NK-92 (cell line): ENCODE data around the gene THOC6.
"Not testable (repeated sequence)": the region's sequence is repeated elsewhere in the genome, so short reads cannot be mapped to it uniquely, and the experiment has no call there.

Experiments
- DNase-seq: peaks from one replicate; lab custom pipeline; 2025; ENCODE audit not compliant: unreplicated experiment; lab: John Stamatoyannopoulos, UW

Gene THOC6

DNA sequence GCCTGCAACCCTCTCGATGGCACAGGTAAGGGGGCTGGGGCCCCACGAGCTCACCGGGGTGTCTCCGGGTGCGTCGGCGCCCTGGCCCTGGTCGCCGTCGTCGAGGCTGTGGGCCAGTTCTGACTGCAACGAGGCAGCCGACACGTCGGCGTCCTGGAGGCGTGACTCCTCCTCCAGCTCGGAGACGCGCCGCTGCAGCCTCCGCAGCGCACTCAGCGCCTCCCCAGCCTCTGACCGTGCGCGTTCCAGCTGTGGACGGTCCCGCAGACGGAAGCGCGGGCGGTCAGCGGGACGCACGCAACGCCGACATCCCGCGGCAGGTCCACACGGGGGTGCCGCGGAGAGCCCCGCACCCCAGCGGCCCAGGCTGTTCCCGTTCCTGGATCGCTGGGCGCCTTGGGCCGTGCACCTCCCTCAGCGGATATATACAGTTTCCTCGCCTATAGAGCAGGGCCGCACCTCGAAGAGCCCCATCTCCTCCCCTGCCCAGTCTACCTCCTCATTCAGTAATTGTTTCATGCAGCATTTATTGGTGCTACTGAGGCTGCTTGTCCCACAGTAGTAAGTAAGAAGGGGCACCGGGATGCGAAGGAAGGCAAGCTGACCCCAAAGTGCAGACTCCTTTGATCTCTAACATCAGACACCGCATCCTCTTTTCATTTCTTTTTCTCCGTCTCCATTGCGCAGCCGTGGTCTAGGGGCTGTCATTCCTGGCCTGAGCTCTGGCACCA lies 5.8 kb downstream of the THOC6 start:
- no peak for DNase-seq

DNA sequence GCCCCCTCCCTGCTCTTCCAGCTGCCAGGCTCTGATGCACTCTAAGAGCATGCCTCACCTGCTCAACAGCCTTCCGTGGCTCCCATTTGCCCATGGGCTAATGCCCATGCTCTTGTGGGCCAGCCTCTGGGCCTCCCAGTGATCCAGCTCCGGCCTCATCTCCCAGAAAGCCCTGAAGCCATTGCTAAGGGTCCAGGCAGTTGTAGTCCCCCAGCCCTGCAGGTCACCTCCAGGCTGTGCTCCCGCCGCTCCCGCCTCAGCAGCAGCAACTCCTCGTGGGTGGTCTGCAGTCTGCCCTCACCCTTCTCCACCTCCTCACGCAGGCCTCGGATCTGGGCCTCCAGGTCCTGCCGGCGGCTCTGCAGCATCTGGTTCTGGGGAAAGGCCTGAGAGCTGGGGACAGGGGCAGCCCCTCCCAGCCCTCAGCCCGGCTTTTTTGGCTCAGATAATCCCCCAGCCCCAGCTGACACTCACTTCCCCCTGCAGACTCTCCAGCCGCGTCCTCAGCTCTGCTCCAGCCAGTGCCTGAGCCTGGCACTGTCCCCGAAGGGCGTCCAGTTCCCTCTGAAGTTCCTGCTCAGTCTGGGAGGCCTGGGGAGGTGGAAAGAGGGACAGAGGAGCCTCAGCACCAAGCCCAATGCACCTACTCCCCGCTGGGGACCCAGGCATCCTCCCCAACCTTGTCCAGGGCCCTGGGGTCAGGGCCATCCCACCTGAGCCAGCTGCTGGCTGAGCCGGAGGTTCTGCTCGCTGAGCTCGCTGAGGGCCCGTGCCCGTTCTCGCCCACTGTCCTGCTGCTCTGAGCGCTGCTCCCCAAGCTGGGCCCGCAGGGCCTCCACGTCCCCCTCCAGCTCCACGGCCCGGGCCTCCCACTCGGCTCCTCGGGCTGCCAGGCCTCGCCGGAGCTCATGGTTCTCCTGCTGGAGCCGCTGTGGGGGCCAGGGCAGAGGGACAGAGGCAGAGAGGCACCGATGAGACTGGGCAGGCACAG lies 6.7 kb downstream of the THOC6 start:
- DNase-seq = no peak

DNA sequence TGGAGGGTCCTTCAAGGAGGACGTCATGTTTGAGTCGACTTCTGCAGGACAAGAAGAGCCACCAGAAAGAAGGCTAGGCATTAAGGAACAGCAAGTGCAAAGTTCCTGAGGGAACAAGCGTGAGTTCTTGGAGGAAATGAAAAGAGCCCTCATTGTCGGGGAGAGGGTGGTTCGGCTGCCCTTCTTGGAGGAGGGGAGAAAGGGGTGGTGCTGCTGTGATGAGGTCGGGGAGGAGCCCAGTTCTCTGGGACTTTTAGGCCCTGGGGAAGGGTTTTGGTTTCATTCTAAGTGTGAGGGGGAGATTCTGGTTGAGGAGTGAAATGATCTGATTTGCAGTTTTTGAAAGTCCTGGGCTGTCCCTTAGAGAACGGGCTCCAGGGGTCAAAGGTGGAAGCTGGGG lies 8.8 kb downstream of the THOC6 start:
- DNase-seq = no peak

DNA sequence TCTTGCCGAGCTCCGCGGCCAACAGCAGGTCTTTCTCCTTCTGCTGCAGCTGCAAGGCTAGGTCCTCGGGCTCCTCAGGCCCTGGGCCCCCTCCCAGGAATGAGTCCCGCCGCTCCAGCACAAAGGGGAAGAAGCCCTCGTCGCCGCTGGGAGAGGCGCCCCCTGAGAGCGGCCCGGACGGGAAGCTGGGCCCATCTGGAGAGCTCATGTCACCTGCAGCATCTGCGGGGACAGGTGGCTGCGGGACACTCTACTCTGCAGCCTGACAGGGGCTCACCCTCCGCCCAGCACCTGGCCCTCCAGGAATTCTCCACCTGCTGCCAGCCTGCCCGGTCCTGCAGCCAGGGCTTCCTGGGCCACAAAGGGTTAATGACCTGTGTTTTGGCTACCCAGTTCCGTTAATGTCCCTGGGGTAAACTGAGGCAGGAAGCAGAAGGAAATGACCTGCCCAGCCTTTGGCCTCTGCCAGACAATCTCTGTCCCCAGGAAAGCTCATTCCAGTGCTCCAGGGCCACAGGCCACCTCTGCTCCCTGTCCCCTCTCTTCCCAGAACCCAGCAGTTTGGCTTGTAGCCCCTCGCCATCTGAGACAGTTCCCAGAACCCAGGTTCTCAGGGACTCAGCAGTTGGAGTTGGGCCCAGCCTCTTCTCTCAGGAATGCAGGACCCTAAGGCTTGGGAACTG lies 11.6 kb downstream of the THOC6 start:
- DNase-seq = no peak

DNA sequence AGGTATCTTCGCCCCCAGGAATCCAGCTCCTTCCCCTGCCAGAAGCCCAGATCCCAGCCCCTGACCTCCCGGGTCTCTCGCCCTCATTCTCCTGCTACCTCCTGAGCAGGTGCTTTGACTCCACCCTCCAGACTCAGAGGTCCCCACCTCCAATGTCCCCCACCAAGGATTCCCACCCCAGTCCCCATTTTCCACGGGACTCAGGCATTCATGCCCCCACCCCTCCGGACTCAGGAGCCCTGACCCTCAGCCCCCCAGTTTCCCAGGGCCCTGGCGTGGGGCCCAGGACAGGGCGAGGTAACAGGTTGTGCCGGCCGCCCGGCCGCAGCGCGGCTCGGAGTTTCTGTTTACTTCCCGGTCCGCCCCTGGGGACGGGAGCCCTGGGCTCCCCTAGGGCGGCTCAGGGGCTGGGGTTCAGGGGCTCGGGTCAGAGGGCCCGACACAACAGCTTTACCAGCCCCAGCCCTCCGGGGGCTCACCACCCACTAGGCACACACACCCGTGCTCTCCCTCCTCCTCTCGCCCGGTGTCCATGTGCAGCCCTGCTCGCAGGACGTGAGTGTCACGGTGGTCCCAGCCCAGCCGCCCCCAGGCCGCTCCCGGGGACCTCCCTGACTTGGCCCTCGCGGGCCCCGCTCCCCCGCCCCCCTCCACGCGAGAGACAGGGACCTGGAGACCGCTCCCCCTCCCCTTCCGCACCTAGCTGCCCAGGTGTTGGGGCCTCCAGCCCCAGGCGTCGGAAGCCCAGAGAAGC lies 12.3 kb downstream of the THOC6 start:
- DNase-seq = no peak

DNA sequence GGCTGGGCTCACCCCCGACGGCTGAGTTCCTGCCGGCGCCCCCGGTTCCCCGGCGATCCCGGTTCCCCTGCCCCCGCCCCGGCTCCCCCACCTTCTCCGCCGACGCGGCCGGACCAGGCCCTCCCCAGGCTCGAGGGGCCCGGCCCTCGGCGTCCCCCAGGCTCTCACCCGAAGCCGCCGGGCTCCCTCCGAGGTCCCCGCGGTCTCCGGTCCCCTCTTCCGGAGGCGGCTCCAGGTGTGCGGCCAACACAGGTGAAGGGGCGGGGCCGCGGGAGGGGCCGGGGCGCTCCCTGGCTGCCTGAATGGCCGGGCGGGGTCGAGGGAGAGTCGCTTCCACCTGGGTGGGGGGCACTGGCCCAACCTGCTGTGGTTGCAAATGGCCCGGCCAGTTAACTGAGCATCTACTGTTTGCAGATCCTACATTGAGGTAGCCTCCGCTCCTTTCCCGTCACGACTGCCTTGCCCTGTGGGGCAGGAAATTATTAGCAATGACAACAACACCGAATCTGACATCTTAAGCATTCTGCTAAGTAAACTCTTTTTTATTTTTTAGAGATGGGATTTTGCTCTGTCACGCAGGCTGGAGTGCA lies 13.0 kb downstream of the THOC6 start, which contains the start of gene BICDL2:
BICDL2 (minus strand) TSS at position 219 of the 590 bp plus-strand sequence. CDS start 1,448 bp downstream, outside the sequence.
- no peak for DNase-seq

DNA sequence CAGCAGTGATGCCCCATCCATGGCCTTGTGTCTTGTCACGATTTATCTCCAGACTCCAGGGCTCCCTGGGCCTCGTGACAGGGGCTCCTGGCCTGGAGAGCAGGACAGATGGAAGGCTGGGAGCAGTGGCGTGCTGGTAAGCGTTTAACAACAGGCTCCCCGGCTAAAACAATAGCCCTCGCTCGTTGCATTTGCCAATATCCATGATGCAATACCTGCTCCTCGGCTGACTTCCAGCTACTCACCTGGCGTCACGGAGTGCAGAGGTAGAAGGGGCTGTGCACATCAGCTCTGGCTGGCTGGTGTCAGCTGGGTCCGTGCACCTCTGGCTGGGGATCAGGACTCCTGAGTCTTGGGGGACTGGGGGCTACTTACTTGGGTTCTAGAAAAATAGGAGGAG lies 14.4 kb downstream of the THOC6 start:
- no peak for DNase-seq

DNA sequence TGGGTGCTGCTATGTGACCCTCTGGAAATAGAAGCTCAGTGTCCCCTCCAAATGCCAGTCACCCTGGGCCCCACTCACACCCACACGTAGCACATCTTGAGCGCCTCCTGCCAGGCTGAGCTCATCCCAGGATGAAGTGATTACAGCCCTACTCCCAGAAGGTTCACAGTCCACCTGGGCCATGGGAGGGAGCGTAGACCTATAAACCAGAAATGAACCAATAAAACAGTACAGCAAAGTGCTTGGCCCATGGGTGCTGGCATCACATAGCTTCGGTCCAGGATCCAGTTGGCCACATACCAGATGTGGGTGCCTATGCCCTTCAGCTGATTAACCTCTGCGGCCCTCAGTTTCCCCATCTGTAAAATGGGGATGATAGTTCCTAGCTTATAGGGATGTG lies 15.1 kb downstream of the THOC6 start:
- DNase-seq = no peak

DNA sequence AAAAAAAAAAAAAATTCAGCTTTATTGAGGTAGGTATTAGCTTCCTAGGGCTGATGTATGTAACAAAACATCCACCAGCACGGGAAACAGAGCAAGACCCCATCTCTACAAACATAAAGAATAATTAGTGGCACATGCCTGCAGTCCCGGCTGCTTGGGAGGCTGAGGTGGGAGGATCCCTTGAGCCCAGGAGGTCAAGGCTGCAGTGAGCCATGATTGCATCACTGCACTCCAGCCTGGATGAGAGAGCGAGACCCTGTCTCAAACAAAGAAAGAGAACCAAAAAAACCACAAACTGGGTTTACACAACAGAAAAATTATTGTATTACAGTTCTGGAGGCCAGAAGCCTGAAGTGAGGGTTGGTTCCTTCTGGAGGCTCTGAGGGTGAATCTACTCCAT lies 18.5 kb downstream of the THOC6 start:
- DNase-seq = no peak

DNA sequence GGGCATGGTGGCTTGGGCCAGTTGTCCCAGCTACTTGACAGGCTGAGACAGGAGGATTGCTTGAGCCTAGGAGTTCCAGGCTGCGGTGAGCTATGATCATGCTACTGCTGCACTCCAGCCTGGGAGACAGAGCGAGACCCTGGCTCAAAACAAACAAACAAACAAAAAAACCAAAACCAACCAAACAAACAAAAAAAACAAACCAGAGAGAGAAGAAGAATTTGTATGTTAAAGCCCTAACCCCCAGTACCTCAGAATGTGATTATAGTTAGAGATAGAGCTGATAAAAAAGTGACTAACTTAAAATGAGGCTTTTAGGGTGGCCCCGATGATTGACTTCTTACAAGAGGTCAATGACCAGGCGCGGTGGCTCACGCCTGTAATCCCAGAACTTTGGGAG lies 20.9 kb downstream of the THOC6 start:
- DNase-seq = no peak

DNA sequence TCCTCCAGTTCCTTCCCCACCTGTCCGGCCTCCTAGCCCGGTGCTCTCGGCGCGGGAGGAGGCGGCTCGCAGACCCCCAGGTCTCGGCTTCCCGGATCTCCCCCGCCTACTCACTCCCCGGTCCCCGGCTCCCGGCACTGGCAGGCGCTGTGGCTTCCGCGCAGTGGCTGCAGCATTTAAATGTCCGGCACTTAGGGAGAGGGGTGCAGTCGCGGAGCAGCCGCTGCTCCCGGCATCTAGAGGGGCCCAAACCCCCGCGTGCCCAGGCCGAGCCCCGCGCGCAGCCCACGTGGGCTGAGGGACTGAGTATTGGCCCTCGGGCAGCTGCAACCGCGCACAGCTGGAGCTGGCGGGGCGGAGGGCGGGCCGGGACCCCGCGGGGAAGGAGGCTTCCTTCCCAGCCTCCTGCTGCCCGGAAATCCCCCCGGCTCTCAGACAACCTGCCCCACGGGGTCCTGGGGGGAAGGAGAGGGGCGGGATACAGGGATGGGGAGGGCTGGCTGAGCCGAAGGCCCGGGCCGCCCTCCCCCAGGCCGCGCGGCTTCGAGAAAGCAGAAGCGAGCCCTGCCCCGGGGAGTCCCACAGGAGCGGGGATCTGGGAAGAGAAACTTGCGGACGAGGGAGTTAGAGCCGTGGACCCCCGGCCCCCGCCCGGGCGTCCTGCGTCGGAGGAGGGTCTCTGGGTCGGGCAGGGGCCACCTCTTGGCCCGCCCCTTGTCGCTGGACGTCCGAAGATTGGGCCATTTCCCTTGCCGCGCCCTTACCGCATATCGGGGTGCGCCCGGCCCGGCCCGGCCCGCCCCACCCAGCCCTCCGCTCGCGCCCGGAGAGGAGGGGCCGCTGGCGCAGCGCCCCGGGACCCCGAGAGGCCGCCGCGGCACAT lies 22.2 kb downstream of the THOC6 start, which contains the start of gene MMP25:
MMP25 (plus strand) TSS at position 804 of the 883 bp plus-strand sequence. CDS start 357 bp downstream, outside the sequence.
- DNase-seq = no peak

DNA sequence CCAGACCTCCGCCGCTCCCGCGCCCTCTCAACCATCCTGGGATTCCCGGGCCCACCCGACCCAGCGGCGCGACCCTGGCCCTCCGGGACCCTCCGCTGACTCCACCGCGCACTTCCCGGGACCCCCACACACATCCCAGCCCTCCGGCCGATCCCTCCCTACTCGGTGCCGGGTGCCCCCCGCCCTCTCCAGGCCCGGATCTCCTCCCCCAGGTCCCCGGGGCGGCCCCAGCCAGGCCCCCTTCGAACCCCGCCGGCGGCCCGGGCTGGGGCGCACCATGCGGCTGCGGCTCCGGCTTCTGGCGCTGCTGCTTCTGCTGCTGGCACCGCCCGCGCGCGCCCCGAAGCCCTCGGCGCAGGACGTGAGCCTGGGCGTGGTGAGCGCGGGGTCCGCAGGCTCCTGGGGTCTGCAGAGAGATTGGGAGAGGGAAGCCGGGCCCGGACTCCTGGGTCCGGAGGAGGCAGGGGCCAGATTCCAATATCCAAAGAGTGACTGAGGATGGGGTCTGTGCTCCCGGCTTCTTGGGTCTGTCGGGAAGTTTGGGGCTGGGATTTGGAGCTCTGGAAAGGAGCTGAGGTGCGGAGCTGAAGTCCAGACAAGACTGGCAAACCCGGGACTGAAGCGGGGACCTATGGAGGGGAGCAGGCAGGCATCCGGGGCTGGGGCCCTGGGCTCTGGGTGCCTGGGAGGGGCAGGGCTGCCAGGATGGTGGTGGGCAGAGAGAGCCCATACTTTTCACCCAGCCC lies 23.0 kb downstream of the THOC6 start:
- no peak for DNase-seq

DNA sequence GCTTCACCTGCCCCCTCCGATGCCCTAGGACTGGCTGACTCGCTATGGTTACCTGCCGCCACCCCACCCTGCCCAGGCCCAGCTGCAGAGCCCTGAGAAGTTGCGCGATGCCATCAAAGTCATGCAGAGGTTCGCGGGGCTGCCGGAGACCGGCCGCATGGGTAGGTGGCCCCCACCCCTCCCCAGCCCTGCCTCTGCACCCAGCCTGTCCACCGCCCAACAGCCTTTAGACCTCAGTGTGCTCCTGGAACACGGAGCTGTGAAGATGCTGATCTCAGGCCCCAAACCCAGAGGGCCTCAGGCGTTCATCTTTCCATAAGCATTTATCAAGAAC lies 23.5 kb downstream of the THOC6 start:
- no peak for DNase-seq

DNA sequence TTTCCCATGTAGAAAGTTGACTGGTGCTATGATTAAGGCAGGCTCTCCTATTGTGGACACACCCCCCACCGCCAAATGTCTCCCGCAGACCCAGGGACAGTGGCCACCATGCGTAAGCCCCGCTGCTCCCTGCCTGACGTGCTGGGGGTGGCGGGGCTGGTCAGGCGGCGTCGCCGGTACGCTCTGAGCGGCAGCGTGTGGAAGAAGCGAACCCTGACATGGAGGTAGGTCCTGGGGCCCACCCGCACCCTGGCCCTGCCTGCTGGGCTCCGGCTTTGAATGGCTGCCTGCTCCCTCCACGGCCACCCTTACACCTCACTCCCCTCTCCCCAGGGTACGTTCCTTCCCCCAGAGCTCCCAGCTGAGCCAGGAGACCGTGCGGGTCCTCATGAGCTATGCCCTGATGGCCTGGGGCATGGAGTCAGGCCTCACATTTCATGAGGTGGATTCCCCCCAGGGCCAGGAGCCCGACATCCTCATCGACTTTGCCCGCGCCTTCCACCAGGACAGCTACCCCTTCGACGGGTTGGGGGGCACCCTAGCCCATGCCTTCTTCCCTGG lies 26.2 kb downstream of the THOC6 start:
- no peak for DNase-seq

DNA sequence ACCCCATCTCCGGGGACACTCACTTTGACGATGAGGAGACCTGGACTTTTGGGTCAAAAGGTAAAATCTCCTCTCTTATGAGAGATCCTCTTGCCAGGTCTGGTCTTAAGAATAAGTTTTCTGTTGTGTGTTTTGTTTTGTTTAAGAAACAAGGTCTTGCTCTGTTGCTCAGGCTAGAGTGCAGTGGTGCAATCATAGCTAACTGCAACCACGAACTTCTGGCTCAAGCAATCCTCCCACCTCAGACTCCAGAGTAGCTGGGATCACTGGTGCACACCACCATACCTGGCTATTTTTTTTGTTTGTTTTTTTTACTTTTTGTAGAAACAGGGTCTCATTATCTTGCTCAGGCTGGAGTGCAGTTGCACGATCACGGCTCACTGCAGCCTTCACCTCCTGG lies 26.7 kb downstream of the THOC6 start:
- DNase-seq = no peak

DNA sequence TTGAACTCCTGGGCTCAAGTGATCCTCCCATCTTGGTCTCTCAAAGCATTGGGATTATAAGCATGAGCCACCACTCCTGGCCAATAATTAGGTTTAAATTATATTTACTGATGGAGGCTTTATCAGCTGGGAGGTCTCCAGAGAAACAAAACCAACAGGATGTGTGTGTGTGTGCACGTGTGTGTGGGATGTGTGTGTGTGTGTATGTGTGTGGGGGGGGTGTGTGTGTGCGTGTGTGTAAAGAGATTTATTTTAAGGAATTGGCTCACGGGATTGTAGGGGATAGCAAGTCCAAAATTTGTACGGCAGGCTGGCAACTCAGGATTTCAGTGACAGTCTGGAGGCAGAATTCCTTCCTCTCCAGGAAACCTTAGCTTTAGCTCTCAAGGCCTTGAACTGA lies 27.2 kb downstream of the THOC6 start:
- DNase-seq = no peak

DNA sequence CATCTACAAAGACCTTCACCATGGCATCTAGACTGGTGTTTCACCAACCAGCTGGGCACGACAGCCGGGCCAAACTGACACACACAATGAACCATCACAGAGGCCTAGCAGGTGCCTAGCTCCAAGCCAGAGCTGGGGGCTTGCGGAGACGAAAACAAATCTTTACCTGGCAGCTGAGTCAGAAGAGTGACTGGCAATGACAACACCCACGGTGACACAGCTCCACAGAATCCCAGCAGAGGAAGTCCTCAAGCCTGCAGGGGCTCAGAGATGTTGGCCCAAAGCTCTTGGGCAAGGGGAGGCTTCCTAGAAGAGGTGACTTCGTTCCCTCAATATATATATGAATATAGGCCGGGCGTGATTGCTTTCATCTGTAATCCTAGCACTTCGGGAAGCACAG lies 27.7 kb downstream of the THOC6 start:
- no peak for DNase-seq

DNA sequence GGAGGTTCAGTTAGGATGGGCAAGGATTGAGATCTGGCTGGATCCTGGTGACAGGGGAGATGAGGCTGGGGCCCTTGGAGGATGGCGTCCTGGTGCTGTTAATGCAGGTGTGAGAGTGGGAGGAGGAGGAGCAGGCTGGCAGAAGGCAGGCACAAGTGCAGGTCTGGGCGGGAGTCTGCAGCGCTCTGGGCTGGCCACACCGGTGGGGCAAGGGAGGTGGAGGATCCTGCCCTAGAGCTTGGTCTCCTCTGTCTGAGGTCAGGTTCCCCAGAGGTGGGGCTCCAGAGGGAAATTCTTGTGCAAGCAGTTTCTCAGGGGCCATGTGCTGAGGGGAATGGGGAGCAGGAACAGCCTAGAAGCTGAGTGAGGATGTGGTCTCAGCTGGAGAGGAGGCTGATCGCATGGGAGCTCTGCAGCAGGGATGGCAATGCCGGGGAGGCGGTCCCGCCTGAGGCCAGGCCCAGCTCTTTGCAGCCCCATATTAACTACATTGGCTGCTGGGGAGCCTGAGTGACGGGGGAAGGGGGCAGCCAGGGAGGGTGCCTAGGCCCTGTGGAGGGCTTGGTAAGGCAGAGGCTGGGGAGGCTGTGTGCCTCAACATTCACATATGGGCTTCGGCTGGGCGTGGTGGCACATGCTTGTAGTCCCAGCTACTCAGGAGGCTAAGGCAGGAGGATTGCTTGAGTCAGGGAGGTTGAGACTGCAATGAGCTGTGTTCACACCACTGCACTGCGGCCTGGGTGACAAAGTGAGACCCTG lies 28.9 kb downstream of the THOC6 start:
- not testable (repeated sequence) for DNase-seq
